ENCODE results near the gene DOCK4.

DNA sequence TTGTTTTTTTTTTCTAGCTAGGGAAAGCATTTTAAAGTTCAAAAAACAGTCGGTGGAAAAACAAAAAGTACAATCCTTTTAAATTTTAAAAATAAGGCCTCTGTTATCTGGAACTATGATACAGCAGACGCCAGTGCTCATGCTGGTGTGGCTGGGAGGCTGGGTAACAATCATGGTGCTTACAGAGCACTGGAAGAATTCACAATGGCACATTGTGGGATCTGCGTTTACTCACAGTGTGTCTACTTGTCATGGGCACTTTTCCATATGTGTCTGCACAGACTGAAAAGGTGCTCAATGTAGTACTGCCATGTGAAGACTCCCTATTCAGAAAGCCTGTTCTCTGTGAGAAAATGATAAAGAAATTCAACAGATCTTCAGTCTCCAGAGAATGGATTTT lies 365.7 kb downstream of the DOCK4 start:
- TF ChIP-seq, protein P1, sequence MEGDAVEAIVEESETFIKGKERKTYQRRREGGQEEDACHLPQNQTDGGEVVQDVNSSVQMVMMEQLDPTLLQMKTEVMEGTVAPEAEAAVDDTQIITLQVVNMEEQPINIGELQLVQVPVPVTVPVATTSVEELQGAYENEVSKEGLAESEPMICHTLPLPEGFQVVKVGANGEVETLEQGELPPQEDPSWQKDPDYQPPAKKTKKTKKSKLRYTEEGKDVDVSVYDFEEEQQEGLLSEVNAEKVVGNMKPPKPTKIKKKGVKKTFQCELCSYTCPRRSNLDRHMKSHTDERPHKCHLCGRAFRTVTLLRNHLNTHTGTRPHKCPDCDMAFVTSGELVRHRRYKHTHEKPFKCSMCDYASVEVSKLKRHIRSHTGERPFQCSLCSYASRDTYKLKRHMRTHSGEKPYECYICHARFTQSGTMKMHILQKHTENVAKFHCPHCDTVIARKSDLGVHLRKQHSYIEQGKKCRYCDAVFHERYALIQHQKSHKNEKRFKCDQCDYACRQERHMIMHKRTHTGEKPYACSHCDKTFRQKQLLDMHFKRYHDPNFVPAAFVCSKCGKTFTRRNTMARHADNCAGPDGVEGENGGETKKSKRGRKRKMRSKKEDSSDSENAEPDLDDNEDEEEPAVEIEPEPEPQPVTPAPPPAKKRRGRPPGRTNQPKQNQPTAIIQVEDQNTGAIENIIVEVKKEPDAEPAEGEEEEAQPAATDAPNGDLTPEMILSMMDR (IDR thresholded peaks at IDR 0.05), result no peak
- TF ChIP-seq POLR2A (IDR thresholded peaks at IDR 0.05), result no peak
